PC-9 (cell line): Measurements from ENCODE around the gene BACH2. TPM values are rescaled to one million over a fixed set of nuclear protein-coding genes. Genes with fewer than 3 reads are reported as not detected.

Experiments
- BruUV-seq: library from RNA; stranded (reverse); fragments of 400-500 nt; replicated peaks from 2 replicates; lab custom pipeline; 2021; lab: Mats Ljungman, UMichigan
- CTCF ChIA-PET: fragments of 300-600 bp; sonication (Branson Sonifier 250); formaldehyde crosslinking; loops from one replicate; lab custom pipeline; 2022; ENCODE audit warnings: antibody characterized with exemption; lab: Charles Lee
- POLR2A ChIA-PET: fragments of 300-600 bp; sonication (Branson Sonifier 250); formaldehyde crosslinking; loops from one replicate; lab custom pipeline; 2022; ENCODE audit warnings: antibody characterized with exemption; ENCODE audit not compliant: unreplicated experiment; lab: Charles Lee
- DNase-seq, 2 experiments: peaks; one replicate each; pipeline versions ENCODE4 v3.0.0 to v3.0.0-alpha.2; 2015 to 2022; ENCODE audit warnings: mixed read lengths in 1 of 2
- H2AFZ ChIP-seq: fragments of 200-600 bp; sonication (generic); 2 replicates; pipeline ENCODE4 v1.8.1; 2017; ENCODE audit warnings: antibody characterized with exemption
- H3F3A ChIP-seq: fragments of 200-600 bp; sonication (generic); 2 replicates; pipeline ENCODE4 v1.8.1; 2017; ENCODE audit warnings: antibody characterized with exemption, mild to moderate bottlenecking, low read depth; ENCODE audit not compliant: insufficient read depth
- H3K27ac ChIP-seq: fragments of 200-600 bp; sonication (generic); 2 replicates; pipeline ENCODE4 v1.6.1; 2016; ENCODE audit warnings: mixed run types
- H3K27me3 ChIP-seq: fragments of 200-600 bp; sonication (generic); 2 replicates; pipeline ENCODE4 v1.6.1; 2016; ENCODE audit warnings: low read depth, mixed run types; ENCODE audit not compliant: insufficient read depth
- H3K36me3 ChIP-seq: fragments of 200-600 bp; sonication (generic); 2 replicates; pipeline ENCODE4 v1.6.1; 2016; ENCODE audit warnings: low read depth, mixed run types
- H3K4me1 ChIP-seq: fragments of 200-600 bp; sonication (generic); replicated peaks from 2 replicates; pipeline ENCODE4 v1.6.1; 2016; ENCODE audit warnings: mixed run types; ENCODE audit not compliant: insufficient read depth
- H3K4me2 ChIP-seq: fragments of 200-600 bp; sonication (generic); 2 replicates; pipeline ENCODE4 v1.6.1; 2017; ENCODE audit warnings: mixed run types
- H3K4me3 ChIP-seq: fragments of 200-600 bp; sonication (generic); 2 replicates; pipeline ENCODE4 v1.6.1; 2016; ENCODE audit warnings: mixed run types
- H3K79me2 ChIP-seq: fragments of 200-600 bp; sonication (generic); 2 replicates; pipeline ENCODE4 v1.6.1; 2017; ENCODE audit warnings: low read depth, mixed run types
- H3K9me2 ChIP-seq: fragments of 200-600 bp; sonication (generic); 2 replicates; pipeline ENCODE4 v1.8.1; 2017; ENCODE audit warnings: mild to moderate bottlenecking; ENCODE audit not compliant: insufficient read depth
- H3K9me3 ChIP-seq: fragments of 200-600 bp; sonication (generic); 2 replicates; pipeline ENCODE4 v1.8.1; 2016; ENCODE audit warnings: low read depth; ENCODE audit not compliant: insufficient read depth
- H4K20me1 ChIP-seq: fragments of 200-600 bp; sonication (generic); 2 replicates; pipeline ENCODE4 v1.8.1; 2017; ENCODE audit not compliant: insufficient read depth
- EZH2 ChIP-seq: fragments of 200-600 bp; sonication (generic); IDR thresholded peaks from 2 replicates; pipeline ENCODE4 v1.8.0; 2017; ENCODE audit warnings: antibody characterized with exemption, low read depth
- intact Hi-C: fragments of 100-400 bp; cut with micrococcal nuclease; formaldehyde crosslinking; loops from one replicate; pipeline ENCODE4 v1.10.0; 2022; ENCODE audit not compliant: unreplicated experiment
- total RNA-seq: library from RNA; stranded (reverse); gene quantifications from 2 replicates; pipeline ENCODE4 v1.2.3, GENCODE V29; 2021
- TF ChIP-seq, protein P1 (sequence below): fragments of 200-600 bp; sonication (generic); conservative IDR thresholded peaks from 2 replicates; pipeline ENCODE4 v1.6.1; 2017; ENCODE audit warnings: mixed run types, antibody characterized with exemption, mild to moderate bottlenecking, moderate library complexity

BACH2 gene
- total RNA-seq, 1 experiment from 2014 or later = 2.3 TPM

DNA sequence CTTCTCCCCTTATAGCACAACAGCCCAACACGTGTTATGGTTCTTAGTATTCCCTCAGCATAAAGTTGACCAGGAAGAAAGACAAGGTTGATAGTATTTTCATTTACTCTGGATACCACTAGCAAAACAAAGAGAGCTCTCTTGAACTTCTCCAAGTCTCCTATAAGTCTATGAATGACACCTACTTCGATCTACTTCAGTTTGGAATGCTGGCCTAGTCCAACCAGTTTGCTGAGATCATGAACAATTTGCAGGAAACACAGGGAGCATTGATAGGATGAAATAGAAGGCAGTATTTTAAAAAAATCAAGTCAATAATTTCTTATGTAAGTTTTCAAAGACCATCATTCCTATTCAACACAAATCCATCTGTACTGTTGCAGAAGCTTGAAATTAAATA is 308.8 kb downstream of the BACH2 start:
- no peaks in the 10 kb centered on the region for H3K27me3 ChIP-seq
- no TSS peak for BruUV-seq
- peak in 1 of 2 experiments; percentile 41 for DNase-seq
- no peaks in the 10 kb centered on the region for H3K9me2 ChIP-seq
- POLR2A ChIA-PET = no interaction called here
- no peaks in the 10 kb centered on the region for H3K9me3 ChIP-seq
- H3K79me2 ChIP-seq = no peaks in the 10 kb centered on the region
- no peaks in the 10 kb centered on the region for H3F3A ChIP-seq
- H3K4me3 ChIP-seq = no peak overlapping the region
- H3K36me3 ChIP-seq = no peaks in the 10 kb centered on the region
- no peak overlapping the region for H2AFZ ChIP-seq
- H3K4me1 ChIP-seq = peaks cover 9% of the 10 kb centered on the region; the same call in 1 of the 2 replicates
- H3K27ac ChIP-seq = no peak overlapping the region
- no peaks in the 10 kb centered on the region for H4K20me1 ChIP-seq
- CTCF ChIA-PET = no interaction called here
- no peak for TF ChIP-seq EZH2
- TF ChIP-seq, protein P1, sequence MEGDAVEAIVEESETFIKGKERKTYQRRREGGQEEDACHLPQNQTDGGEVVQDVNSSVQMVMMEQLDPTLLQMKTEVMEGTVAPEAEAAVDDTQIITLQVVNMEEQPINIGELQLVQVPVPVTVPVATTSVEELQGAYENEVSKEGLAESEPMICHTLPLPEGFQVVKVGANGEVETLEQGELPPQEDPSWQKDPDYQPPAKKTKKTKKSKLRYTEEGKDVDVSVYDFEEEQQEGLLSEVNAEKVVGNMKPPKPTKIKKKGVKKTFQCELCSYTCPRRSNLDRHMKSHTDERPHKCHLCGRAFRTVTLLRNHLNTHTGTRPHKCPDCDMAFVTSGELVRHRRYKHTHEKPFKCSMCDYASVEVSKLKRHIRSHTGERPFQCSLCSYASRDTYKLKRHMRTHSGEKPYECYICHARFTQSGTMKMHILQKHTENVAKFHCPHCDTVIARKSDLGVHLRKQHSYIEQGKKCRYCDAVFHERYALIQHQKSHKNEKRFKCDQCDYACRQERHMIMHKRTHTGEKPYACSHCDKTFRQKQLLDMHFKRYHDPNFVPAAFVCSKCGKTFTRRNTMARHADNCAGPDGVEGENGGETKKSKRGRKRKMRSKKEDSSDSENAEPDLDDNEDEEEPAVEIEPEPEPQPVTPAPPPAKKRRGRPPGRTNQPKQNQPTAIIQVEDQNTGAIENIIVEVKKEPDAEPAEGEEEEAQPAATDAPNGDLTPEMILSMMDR = no peak
- H3K4me2 ChIP-seq = no peak overlapping the region
- intact Hi-C loops = no loop called here

DNA sequence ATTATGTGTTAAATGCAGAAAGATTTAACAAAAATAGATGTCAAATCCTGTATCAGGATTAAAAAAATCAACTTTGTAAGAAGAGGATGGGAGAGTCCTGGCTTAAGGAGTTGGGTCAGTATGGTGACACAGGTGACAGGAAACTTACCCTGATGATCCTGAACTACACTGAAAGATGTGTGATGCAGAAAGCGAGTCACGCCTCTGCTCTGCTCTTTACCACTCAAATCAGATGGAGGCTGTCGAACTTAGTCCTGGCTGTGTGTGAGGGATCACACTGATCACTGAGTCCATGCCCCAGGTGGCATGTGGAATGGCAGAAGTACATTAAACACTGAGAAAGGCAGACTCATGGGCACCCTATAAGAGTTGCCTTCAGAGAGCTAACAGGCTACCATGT is 309.5 kb downstream of the BACH2 start:
- H3K9me2 ChIP-seq = no peaks in the 10 kb centered on the region
- H2AFZ ChIP-seq = no peak overlapping the region
- no peaks in the 10 kb centered on the region for H3F3A ChIP-seq
- H3K79me2 ChIP-seq = no peaks in the 10 kb centered on the region
- H3K4me1 ChIP-seq = peaks cover 9% of the 10 kb centered on the region; the same call in 1 of the 2 replicates
- no TSS peak for BruUV-seq
- no peak for DNase-seq
- H3K9me3 ChIP-seq = no peaks in the 10 kb centered on the region
- TF ChIP-seq EZH2 = no peak
- TF ChIP-seq, protein P1 = no peak
- intact Hi-C loops = no loop called here
- H4K20me1 ChIP-seq = no peaks in the 10 kb centered on the region
- no peaks in the 10 kb centered on the region for H3K27me3 ChIP-seq
- H3K4me3 ChIP-seq = no peak overlapping the region
- CTCF ChIA-PET = no interaction called here
- no peak overlapping the region for H3K27ac ChIP-seq
- no peak overlapping the region for H3K4me2 ChIP-seq
- no peaks in the 10 kb centered on the region for H3K36me3 ChIP-seq
- POLR2A ChIA-PET = no interaction called here

DNA sequence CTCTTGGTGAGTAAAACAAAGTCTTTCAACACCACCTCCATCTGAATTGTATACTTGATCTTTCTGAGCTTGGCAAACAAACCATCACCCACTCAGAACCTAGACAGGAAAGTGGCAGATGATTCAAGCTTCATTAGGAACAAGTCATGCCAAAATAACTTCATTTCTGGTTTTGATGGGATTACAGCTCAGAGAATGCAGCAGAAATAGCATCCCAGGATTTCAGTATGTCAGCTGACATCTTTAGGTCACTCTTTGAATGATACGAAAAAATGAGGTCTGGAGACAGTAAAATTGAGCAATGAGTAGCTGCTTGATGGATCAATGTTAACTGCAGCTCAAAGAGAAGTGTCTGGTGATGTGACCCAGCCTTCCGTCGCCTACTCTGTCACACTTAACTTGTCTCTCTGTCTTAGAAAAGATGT is 310.0 kb downstream of the BACH2 start:
- DNase-seq = peak in 1 of 2 experiments; percentile 40
- H3K4me2 ChIP-seq = no peak overlapping the region
- no peak overlapping the region for H2AFZ ChIP-seq
- H3K27ac ChIP-seq = no peak overlapping the region
- TF ChIP-seq, protein P1 = no peak
- TF ChIP-seq EZH2 = no peak
- ChIA-PET CTCF (no interaction called here), POLR2A (no interaction called here)
- H3K36me3 ChIP-seq = no peaks in the 10 kb centered on the region
- no peaks in the 10 kb centered on the region for H3K9me2 ChIP-seq
- no peaks in the 10 kb centered on the region for H3K9me3 ChIP-seq
- H3K27me3 ChIP-seq = no peaks in the 10 kb centered on the region
- H3K4me3 ChIP-seq = no peak overlapping the region
- H3F3A ChIP-seq = no peaks in the 10 kb centered on the region
- BruUV-seq = no TSS peak
- no peaks in the 10 kb centered on the region for H3K79me2 ChIP-seq
- no peaks in the 10 kb centered on the region for H4K20me1 ChIP-seq
- peaks cover 9% of the 10 kb centered on the region; the same call in 1 of the 2 replicates for H3K4me1 ChIP-seq
- intact Hi-C loops = no loop called here
